Upper lobe of left lung (tissue), 6 donors: ENCODE results near the gene PIGC. TPM values are rescaled to one million over a fixed set of nuclear protein-coding genes. Genes with fewer than 3 reads are reported as not detected.
A peak's percentile ranks its signal among the peaks of the same experiment; 100 is the strongest.

Source experiments
- ATAC-seq, 2 donors: fragments of 200-7000 bp; cut with Tn5 transposase; one replicate each; pipeline ENCODE4 v1.9.1; 2022; ENCODE audit warnings: mild to moderate bottlenecking in 2 of 2, moderate library complexity in 2 of 2; ENCODE audit not compliant: low FRiP score in 2 of 2
- DNase-seq, 2 donors: peaks; one replicate each; pipeline ENCODE4 v3.0.0-alpha.2; 2019 to 2020
- H3K27ac ChIP-seq, 4 donors: fragments of 200-600 bp; sonication (generic); one replicate each; pipeline ENCODE4 v1.5.1; 2016 to 2019
- H3K27me3 ChIP-seq, 4 donors: fragments of 200-600 bp; sonication (generic); one replicate each; pipeline ENCODE4 v1.5.1; 2017 to 2019
- H3K36me3 ChIP-seq, 4 donors: fragments of 200-600 bp; sonication (generic); one replicate each; pipeline ENCODE4 v1.5.1; 2016 to 2019
- H3K4me1 ChIP-seq, 4 donors: fragments of 200-600 bp; sonication (generic); one replicate each; pipeline ENCODE4 v1.5.1; 2018 to 2019
- H3K4me3 ChIP-seq, 4 donors: fragments of 200-600 bp; sonication (generic); one replicate each; pipeline ENCODE4 v1.5.1; 2017 to 2019; ENCODE audit warnings: mild to moderate bottlenecking in 2 of 4, moderate library complexity in 1 of 4
- H3K9me3 ChIP-seq, 4 donors: fragments of 200-600 bp; sonication (generic); one replicate each; pipeline ENCODE4 v1.5.1; 2018 to 2019
- CTCF ChIP-seq, 6 experiments: fragments of 450-650 bp in 4 of 6; fragments of 200-600 bp in 2 of 6; sonication (generic) in 2 of 6; IDR thresholded peaks; one replicate each; pipeline ENCODE4 v1.5.1; 2016 to 2019; ENCODE audit warnings: antibody characterized with exemption in 6 of 6
- EP300 ChIP-seq, 4 donors: sonication (generic); formaldehyde crosslinking; IDR thresholded peaks; one replicate each; pipeline ENCODE4 v1.5.1; 2017; ENCODE audit warnings: antibody characterized with exemption in 4 of 4, control low read depth in 2 of 4
- POLR2A ChIP-seq, 4 donors: fragments of 450-650 bp; IDR thresholded peaks; one replicate each; pipeline ENCODE4 v1.5.1; 2016 to 2017; ENCODE audit warnings: antibody characterized with exemption in 4 of 4, mild to moderate bottlenecking in 2 of 4
- POLR2AphosphoS5 ChIP-seq, 2 donors: sonication (generic); formaldehyde crosslinking; IDR thresholded peaks; one replicate each; pipeline ENCODE4 v1.5.1; 2017; ENCODE audit warnings: antibody characterized with exemption in 2 of 2
- WGBS, 2 donors: methylation state at CpG; one replicate each; pipeline ENCODE4 v1.1.5; 2017 to 2018; 5-methylcytosine and 5-hydroxymethylcytosine counted together
- total RNA-seq, 6 donors: library from RNA; depleted of rRNA in 4 of 6; stranded (reverse); fragments of >200 nt in 4 of 6; gene quantifications; one replicate each; pipeline versions ENCODE4 v1.1.0 to v1.2.1, GENCODE V29; 2016 to 2021
- donor health status: DM: no; HTN: no; CAD: no; lungs with moderate emphysema.
- donor health status: DM: no; HTN: yes; CAD: no; lungs with severe emphysema.

PIGC gene
- total RNA-seq, 6 donors from 2014 or later: 5.9 to 23.4 (median 19.3) TPM

- H3K27ac ChIP-seq: peak overlapping the region in 2 of 4 donors; percentile 6 to 31
- no peak overlapping the region for H3K4me3 ChIP-seq
- WGBS, 2 donors: 81 to 87% methylated on average over 5 of the region's 5 CpGs
- TF ChIP-seq EP300 (IDR thresholded peaks at IDR 0.05): no peak
- peak in 1 of 4 donors; percentile 17 for TF ChIP-seq POLR2A (IDR thresholded peaks at IDR 0.05)
- no peak for TF ChIP-seq CTCF (IDR thresholded peaks at IDR 0.05)
- no peaks in the 10 kb centered on the region for H3K9me3 ChIP-seq
- H3K36me3 ChIP-seq: peaks cover 0 to 3% (median 0%) of the 10 kb centered on the region in 4 donors
- peak in 1 of 2 donors; percentile 13 for ATAC-seq
- DNase-seq: no peak
- peaks cover 0 to 29% (median 16%) of the 10 kb centered on the region in 4 donors for H3K4me1 ChIP-seq
- no peaks in the 10 kb centered on the region for H3K27me3 ChIP-seq
Measured at GRCh38 chr1:172393354-172393753, 50.5 kb downstream of the PIGC start.

GRCh38 chr1:172391976-172392375 lies 51.9 kb downstream of the PIGC start:
- peaks cover 0 to 19% (median 14%) of the 10 kb centered on the region in 4 donors for H3K4me1 ChIP-seq
- TF ChIP-seq EP300 (IDR thresholded peaks at IDR 0.05) (no peak), CTCF (IDR thresholded peaks at IDR 0.05) (no peak), POLR2A (IDR thresholded peaks at IDR 0.05) (no peak), POLR2AphosphoS5 (IDR thresholded peaks at IDR 0.05) (no peak)
- H3K27me3 ChIP-seq: no peaks in the 10 kb centered on the region
- DNase-seq: no peak
- WGBS, 2 donors: 94 to 96% methylated on average over 1 of the region's 1 CpG
- no peak overlapping the region for H3K4me3 ChIP-seq
- no peak for ATAC-seq
- H3K9me3 ChIP-seq: no peaks in the 10 kb centered on the region
- peaks cover 0 to 3% (median under 1%) of the 10 kb centered on the region in 4 donors for H3K36me3 ChIP-seq
- no peak overlapping the region for H3K27ac ChIP-seq

Other genes with a start within 250 kb of the PIGC start
- gene C1orf105, start 23.4 kb downstream of the PIGC start, total RNA-seq: not detected
- gene SUCO, start 89.1 kb upstream of the PIGC start, total RNA-seq: 10 to 100 TPM; 14.4 to 59.2 (median 29.5) TPM
- under 1 TPM in 4 of 6 donors, not detected in 2; 0.46 to 0.91 (median 0.52) TPM for gene FASLG, start 215.0 kb upstream of the PIGC start, total RNA-seq